GM19395 (cell line): Measurements from ENCODE around the gene MORF4L1.
A peak's percentile ranks its signal among the peaks of the same experiment; 100 is the strongest.
"Not testable (repeated sequence)": the region's sequence is repeated elsewhere in the genome, so short reads cannot be mapped to it uniquely, and the experiment has no call there.

Experiments
- ATAC-seq: cut with Tn5 transposase; IDR thresholded peaks from one replicate; pipeline ENCODE4 v1.9.1; 2021; ENCODE audit warnings: mild to moderate bottlenecking, moderate library complexity; ENCODE audit not compliant: unreplicated experiment

MORF4L1 gene

GRCh38 chr15:78923480-78924360 lies 51.0 kb downstream of the MORF4L1 start:
- no peak for ATAC-seq

- no peak for ATAC-seq
These were observed 52.5 kb downstream of the MORF4L1 start for GRCh38 chr15:78925076-78925624.

- no peak for ATAC-seq
These were observed 53.5 kb downstream of the MORF4L1 start for GRCh38 chr15:78925956-78926743.

GRCh38 chr15:78927077-78927790 lies 54.5 kb downstream of the MORF4L1 start:
- no peak for ATAC-seq

GRCh38 chr15:78928176-78928575 lies 55.5 kb downstream of the MORF4L1 start:
- not testable (repeated sequence) for ATAC-seq

GRCh38 chr15:78928616-78929093 lies 56.0 kb downstream of the MORF4L1 start:
- ATAC-seq, result no peak

- ATAC-seq, result no peak
These were observed 57.0 kb downstream of the MORF4L1 start for GRCh38 chr15:78929536-78930264.

- no peak for ATAC-seq
These were observed 58.1 kb downstream of the MORF4L1 start for GRCh38 chr15:78930577-78931388.

GRCh38 chr15:78931439-78932257 lies 59.0 kb downstream of the MORF4L1 start:
- ATAC-seq, result no peak

- ATAC-seq, result no peak
These were observed 59.6 kb downstream of the MORF4L1 start for GRCh38 chr15:78932258-78932808.

- ATAC-seq, result no peak
These were observed 60.6 kb downstream of the MORF4L1 start for GRCh38 chr15:78933187-78933822.

GRCh38 chr15:78933823-78934654 lies 61.3 kb downstream of the MORF4L1 start:
- ATAC-seq, result no peak

- no peak for ATAC-seq
These were observed 61.9 kb downstream of the MORF4L1 start for GRCh38 chr15:78934655-78935023.

GRCh38 chr15:78937132-78937739 lies 64.5 kb downstream of the MORF4L1 start:
- no peak for ATAC-seq

- ATAC-seq, result peak; percentile 78
These were observed 66.2 kb downstream of the MORF4L1 start for GRCh38 chr15:78938658-78939488.

GRCh38 chr15:78942741-78943140 lies 70.1 kb downstream of the MORF4L1 start:
- ATAC-seq, result no peak
